Neural crest cell (in vitro differentiated cells): Measurements from ENCODE around the gene CRYBA2. TPM values are rescaled to one million over a fixed set of nuclear protein-coding genes. Genes with fewer than 3 reads are reported as not detected.

Experiments
- DNase-seq: peaks from one replicate; pipeline ENCODE4 v3.0.0; 2021; ENCODE audit warnings: low read depth, mixed read lengths, low spot score
- H3K27ac Mint-ChIP-seq: one replicate; pipeline ENCODE4 v1.8.0; 2021; ENCODE audit warnings: mild to moderate bottlenecking, mixed read lengths; ENCODE audit not compliant: unreplicated experiment
- H3K27me3 Mint-ChIP-seq: 2 replicates; pipeline ENCODE4 v1.8.0; 2021; ENCODE audit warnings: low read depth, mild to moderate bottlenecking, mixed read lengths
- H3K36me3 Mint-ChIP-seq: 2 replicates; pipeline ENCODE4 v1.8.0; 2021; ENCODE audit warnings: low read depth, mild to moderate bottlenecking, mixed read lengths
- H3K4me1 Mint-ChIP-seq: 2 replicates; pipeline ENCODE4 v1.8.0; 2021; ENCODE audit warnings: mixed read lengths
- H3K4me3 Mint-ChIP-seq: one replicate; pipeline ENCODE4 v1.8.0; 2021; ENCODE audit warnings: mild to moderate bottlenecking, mixed read lengths
- H3K9me3 Mint-ChIP-seq: 2 replicates; pipeline ENCODE4 v1.8.0; 2021; ENCODE audit warnings: mixed read lengths
- CTCF ChIP-seq: fragments of 200-600 bp; sonication (generic); conservative IDR thresholded peaks from 2 replicates; pipeline ENCODE4 v1.5.0; 2021; ENCODE audit warnings: antibody characterized with exemption, mild to moderate bottlenecking
- total RNA-seq: library from RNA; stranded (reverse); gene quantifications from 2 replicates; pipeline ENCODE4 v1.2.1, GENCODE V29; 2021

The CRYBA2 gene
- total RNA-seq, 1 donor from 2014 or later = not detected

GRCh38 chr2:219037783-219038499 lies 44.7 kb upstream of the CRYBA2 start:
- H3K36me3 Mint-ChIP-seq = no peaks in the 10 kb centered on the region
- peaks cover 98% of the 10 kb centered on the region for H3K27me3 Mint-ChIP-seq
- no peak for DNase-seq
- H3K9me3 Mint-ChIP-seq = no peaks in the 10 kb centered on the region
- H3K4me3 Mint-ChIP-seq = no peak overlapping the region
- H3K4me1 Mint-ChIP-seq = peaks cover 11% of the 10 kb centered on the region
- H3K27ac Mint-ChIP-seq = no peak overlapping the region
- TF ChIP-seq CTCF = no peak

DNA sequence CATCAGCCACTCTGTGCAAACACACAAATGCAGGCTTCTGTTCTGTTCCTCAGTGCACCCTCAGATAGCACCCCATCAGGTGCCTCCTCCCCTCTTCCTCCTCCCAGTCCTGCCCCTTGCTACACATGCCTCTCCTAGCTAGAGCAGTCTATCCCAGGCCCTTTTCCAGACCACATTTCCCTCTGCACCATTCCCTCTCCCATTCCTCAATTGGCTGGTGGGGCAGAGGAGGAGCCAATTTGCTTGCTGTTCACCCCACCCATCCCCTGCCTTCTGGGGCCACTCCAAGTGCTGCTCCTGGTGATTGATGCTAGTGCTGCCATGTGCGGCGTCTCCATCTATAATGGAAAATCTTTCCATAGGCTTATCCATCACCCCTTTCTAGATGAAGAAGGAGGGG lies 42.7 kb upstream of the CRYBA2 start:
- no peaks in the 10 kb centered on the region for H3K36me3 Mint-ChIP-seq
- no peaks in the 10 kb centered on the region for H3K9me3 Mint-ChIP-seq
- H3K27ac Mint-ChIP-seq = peak overlapping the region; percentile 62
- DNase-seq = no peak
- H3K27me3 Mint-ChIP-seq = peaks cover 88% of the 10 kb centered on the region
- no peak for TF ChIP-seq CTCF
- no peaks in the 10 kb centered on the region for H3K4me1 Mint-ChIP-seq
- H3K4me3 Mint-ChIP-seq = no peak overlapping the region

DNA sequence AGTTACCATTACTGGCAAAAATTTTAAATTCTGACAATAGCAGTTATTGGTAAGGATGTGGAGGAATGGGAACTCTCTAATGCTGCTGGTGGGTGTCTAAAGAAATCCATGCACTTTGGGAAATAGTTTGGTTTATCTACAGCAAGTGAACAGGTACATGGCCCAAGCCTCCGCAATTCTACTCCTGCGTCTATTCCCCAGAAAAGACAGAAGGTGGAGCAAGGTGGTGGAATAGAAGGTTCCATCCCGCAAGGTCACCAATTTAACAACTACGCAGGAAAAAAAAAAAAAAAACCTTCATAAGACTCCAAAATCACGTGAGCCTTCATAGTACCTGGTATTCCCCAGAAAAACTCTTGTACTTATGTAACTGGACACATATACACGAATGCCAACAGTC lies 41.6 kb upstream of the CRYBA2 start:
- Mint-ChIP-seq H3K4me3 (no peak overlapping the region), H3K36me3 (no peaks in the 10 kb centered on the region), H3K27ac (no peak overlapping the region), H3K4me1 (peaks cover 2% of the 10 kb centered on the region), H3K9me3 (no peaks in the 10 kb centered on the region), H3K27me3 (peaks cover 79% of the 10 kb centered on the region)
- TF ChIP-seq CTCF = no peak
- DNase-seq = no peak

GRCh38 chr2:219032051-219032745 lies 39.0 kb upstream of the CRYBA2 start:
- no peak overlapping the region for H3K4me3 Mint-ChIP-seq
- TF ChIP-seq CTCF = no peak
- peaks cover 58% of the 10 kb centered on the region for H3K27me3 Mint-ChIP-seq
- H3K27ac Mint-ChIP-seq = no peak overlapping the region
- H3K9me3 Mint-ChIP-seq = no peaks in the 10 kb centered on the region
- H3K4me1 Mint-ChIP-seq = peaks cover 3% of the 10 kb centered on the region
- no peaks in the 10 kb centered on the region for H3K36me3 Mint-ChIP-seq
- DNase-seq = no peak

DNA sequence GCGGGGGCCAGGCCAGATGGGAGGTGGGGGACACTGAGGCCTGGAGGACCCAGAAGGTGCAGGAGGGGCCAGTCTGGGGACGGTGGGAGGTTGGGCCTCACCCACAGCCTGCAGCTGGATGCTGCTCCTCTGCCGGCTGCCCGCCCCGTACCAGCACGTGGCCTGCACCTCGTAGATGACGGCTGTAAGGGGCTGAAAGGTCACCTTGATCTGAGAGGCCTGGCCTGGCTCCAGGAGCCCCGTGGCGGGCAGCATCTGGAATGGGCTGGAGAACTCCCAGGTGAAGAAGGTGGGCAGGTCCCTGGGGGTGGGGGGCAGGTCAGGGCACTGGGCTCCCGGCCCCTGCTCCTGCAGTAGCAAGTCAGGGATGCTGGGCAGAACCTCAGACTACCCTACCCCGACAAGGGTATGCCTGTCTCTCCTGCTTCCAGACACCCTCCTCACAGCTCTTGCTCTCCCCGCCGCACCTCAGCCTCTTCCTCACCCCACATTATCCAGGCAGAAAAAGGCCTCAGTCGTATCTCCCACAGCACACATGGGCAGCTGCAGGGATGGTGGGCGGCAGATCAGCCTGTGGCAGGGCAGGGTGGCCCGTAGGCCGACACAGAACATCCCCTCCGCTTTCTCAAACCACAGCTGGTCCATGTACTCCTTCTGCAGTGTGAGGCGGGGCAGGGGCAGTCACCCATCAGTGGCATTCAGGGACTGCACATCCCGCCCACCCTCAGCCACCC lies 38.0 kb upstream of the CRYBA2 start:
- peaks cover 51% of the 10 kb centered on the region for H3K27me3 Mint-ChIP-seq
- H3K9me3 Mint-ChIP-seq = no peaks in the 10 kb centered on the region
- H3K4me3 Mint-ChIP-seq = no peak overlapping the region

More for the DNA sequence above, 38.0 kb upstream of the CRYBA2 start:
- Mint-ChIP-seq H3K36me3 (no peaks in the 10 kb centered on the region), H3K27ac (no peak overlapping the region), H3K4me1 (peaks cover 9% of the 10 kb centered on the region)
- DNase-seq = no peak
- TF ChIP-seq CTCF = no peak
